Kidney capillary endothelial cell (primary cell): ENCODE results near the gene IL17RA.

Experiments used
- DNase-seq: peaks from one replicate; pipeline ENCODE4 v3.0.0-alpha.2; 2018; ENCODE audit warnings: low spot score

IL17RA gene

DNA sequence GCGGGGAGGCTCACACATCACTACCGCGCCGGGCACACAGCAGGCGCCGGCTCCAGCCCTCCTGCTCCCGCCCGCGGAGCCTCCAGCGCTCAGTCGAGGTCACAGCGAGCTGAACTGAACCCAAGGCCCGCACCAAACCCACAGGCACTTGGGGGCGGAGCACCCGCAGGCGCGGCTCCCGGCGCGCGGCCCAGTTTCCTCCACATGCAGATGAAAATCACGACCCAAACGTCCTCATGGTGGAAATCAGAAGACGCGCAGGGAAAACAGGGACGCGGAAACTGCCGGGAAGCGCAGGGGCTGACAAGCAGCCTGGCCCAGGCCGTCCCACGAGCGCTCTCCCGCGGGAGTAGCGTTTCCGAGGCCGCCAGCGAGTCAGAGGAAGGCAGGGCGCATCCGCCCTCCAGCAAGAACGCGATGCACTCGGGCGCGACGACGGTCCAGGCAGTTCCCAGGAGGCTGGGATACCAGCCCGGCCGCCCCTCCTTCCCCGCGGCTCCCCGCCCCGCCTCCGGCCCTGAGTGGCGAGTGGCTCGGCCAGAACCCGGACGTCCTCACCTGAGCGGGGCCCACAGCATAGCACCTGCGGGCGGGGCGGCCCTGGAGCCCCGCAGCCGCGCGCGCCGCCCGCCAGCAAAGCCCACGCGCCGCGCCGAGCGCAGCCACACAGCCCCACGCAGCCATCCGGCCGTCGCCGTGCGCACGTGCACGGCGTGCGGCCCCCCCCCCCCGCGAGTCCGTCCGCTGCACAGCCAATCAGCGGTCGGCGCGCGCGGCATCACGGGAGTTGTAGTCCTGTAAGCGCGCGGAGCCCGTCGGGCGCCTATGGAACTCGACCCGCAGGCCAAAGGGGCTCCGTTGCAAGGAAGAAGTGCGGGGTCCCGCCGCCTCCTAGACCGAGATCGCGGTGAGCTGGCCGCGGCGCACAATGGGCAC lies 74.0 kb downstream of the IL17RA start, which contains the start of gene HDHD5:
HDHD5 (minus strand) TSS at position 710 of the 936 bp plus-strand sequence; CDS start at position 684, 26 bp downstream.
- peak; percentile 73 for DNase-seq

DNA sequence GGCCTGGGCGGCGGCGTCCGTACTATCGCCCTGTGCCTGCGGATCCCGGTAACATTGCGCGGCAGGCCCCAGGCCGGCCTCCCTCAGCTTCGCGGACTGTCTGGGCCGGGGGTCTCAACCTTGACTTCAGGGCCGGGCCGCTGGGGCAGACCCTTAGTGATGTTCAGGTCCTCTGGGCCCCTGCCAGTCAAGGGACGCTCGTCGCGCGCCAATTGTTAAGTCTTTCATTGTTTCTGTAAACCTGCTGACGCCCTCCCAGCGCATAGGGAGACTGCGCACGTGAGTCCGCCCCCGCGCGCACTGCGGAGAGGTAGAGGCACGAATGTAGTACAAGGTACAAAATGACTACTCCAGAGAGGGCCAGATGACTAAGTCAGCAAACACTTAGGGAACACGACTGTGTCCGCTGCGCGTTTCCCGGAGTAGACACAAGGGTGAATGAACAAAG lies 74.7 kb downstream of the IL17RA start:
- peak; percentile 38 for DNase-seq

DNA sequence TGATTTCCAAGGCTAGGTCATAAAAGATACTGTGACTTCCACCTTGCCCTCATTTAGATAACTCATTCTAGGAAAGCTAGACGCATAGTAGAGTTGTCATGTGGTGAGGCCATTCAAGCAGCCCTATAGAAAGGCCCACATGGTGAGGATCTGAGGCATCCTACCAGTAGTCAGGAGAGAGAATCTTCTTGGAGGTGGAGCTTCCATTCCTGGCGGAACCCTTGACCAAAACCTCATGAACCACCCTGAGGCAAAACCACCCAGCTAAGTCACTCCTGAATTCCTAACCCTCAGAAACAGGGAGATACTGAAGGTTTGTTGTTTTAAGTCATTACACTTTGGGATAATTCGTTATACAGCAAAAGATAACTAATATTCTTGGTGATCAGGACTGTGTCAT lies 77.2 kb downstream of the IL17RA start:
- no peak for DNase-seq

DNA sequence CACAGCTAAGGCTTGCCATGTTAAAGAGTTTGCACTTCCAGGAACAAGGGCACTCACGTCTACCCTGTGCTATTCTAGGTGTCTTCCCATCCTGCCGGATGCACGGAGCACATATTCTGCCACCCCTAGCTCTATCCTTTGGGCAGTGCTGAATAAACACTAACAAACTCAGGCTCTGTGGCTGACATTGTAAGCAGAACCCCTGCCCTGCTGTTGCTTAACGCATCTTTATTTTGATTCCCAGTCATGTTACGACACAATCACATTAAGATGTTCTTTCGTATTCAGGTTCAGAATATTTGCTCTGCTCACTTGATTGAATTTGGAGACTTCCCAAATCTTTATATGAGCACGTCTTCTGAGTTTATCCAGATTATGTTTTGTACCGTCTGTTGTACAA lies 77.9 kb downstream of the IL17RA start:
- no peak for DNase-seq

DNA sequence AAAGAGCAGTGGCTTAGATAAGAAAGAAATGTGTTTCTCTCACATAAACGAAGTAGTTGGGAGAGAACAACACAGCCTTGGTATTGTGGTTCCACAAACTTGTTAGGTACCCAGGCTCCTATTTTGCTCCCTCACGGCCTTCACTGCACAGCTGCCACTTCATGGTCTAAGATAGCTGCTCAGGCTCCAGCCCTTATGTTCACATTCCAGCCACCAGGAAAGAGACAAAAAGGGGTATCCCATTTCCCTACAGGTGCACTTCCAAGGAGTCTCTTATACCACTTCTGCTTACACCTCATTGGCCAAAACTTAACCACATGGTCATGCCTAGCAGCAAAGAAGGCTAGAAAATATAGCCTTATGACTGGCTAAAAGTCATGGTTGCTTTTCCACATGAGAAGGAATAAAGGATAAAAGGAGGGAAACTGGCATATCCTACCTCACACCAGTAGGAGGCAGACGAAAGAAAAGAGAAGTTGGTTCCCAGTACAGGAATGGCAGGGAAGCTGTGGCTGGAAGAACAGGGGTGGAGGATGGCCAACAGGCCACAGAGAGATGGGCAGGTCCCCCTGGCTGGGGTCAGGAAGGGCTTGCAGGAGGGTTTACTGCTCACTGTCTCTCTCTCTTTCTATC lies 79.7 kb downstream of the IL17RA start:
- DNase-seq = no peak
